ENCODE results near the gene MROH7. TPM values are rescaled to one million over a fixed set of nuclear protein-coding genes. Genes with fewer than 3 reads are reported as not detected.

Gene MROH7
- total RNA-seq, 5 donors from 2014 or later (not counting 1 experiment from before 2014, with no cell fraction given), result 0.15 to 0.63 (median 0.25) TPM

DNA sequence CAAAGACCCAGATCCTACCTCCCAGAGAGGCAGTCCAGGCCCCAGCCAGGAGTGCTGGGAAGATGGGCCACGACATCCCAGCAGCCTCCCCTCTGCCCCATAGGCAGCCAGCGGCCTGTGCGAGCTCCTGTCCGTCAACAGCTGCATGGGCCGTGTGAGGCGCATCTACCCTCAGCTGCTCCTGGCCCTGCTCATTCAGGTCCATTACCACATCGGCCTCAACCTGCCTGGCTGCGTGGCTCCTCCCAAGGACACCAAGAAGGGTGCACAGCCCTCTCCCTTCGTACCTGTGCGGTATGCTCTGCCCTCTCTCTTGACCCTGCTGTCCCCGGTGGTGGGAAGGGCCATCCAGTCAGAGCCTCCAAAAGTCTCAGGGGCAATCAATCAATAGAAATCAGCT is 44.6 kb downstream of the MROH7 start:
- Mint-ChIP-seq H3K4me3 (no peak overlapping the region), H3K36me3 (no peaks in the 10 kb centered on the region), H3K27me3 (peaks cover 0 to 7% of the 10 kb centered on the region in 2 donors), H3K27ac (no peak overlapping the region), H3K4me1 (no peaks in the 10 kb centered on the region), H3K9me3 (no peaks in the 10 kb centered on the region)
- ATAC-seq (replicated peaks in 1 of 4), result no peak
- Histone ChIP-seq H3K9me3 (no peaks in the 10 kb centered on the region), H3K27ac (ENCODE audit: low read length) (no peak overlapping the region), H3K27me3 (replicated peaks in 1 of 2; ENCODE audit: control insufficient read depth in 2 of 2, extremely low read depth in 1 of 2, insufficient read depth in 2 of 2, low read length in 1 of 2) (peaks cover 0 to 6% of the 10 kb centered on the region in 2 experiments), H3K4me3 (ENCODE audit: control insufficient read depth in 1 of 2, extremely low read depth in 1 of 2, low read length in 1 of 2) (no peak overlapping the region), H3K4me1 (ENCODE audit: control insufficient read depth in 1 of 2, extremely low read depth in 1 of 2, insufficient read depth in 2 of 2, low read length in 2 of 2) (no peaks in the 10 kb centered on the region), H3K36me3 (ENCODE audit: control insufficient read depth in 2 of 2, extremely low read depth in 1 of 2, insufficient read depth in 1 of 2, low read length in 1 of 2) (no peaks in the 10 kb centered on the region)
- ChIA-PET CTCF (interaction anchor here in 1 of 2 donors (0.6 kb wide), 1 partner anchor 70 kb away, joined by 4 read pairs; no protein-coding TSS in a partner anchor), POLR2A (no interaction called here)
- 93% methylated on average over 8 of the region's 11 CpGs for WGBS (ENCODE audit: insufficient coverage)
- DNase-seq, result no peak

DNA sequence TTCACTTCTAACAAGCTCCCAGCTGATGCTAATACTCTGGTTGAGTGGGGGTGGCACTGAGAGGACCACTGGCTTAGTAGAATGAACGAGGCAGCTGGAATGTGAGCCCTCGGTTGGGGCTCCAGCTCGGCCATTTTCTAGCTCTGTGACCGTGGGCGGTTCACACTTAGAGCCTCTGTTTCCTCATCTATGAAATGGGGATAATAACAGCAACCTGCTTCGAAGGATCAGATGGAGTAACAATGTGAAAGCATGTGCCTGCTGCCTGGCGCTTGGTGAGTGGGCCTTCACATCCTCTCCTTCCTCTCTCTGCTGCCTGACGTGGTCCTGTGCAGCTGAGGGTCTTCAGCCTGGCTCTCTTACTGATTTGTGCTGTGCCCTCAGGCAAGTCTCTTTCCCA is 53.2 kb downstream of the MROH7 start:
- no peak overlapping the region for H3K4me3 Mint-ChIP-seq
- no peaks in the 10 kb centered on the region for H3K4me1 ChIP-seq (ENCODE audit: control insufficient read depth in 1 of 2, extremely low read depth in 1 of 2, insufficient read depth in 2 of 2, low read length in 2 of 2)
- H3K9me3 ChIP-seq, result no peaks in the 10 kb centered on the region
- H3K4me1 Mint-ChIP-seq, result no peaks in the 10 kb centered on the region
- 68% methylated on average over 7 of the region's 8 CpGs for WGBS (ENCODE audit: insufficient coverage)
- no peak overlapping the region for H3K4me3 ChIP-seq (ENCODE audit: control insufficient read depth in 1 of 2, extremely low read depth in 1 of 2, low read length in 1 of 2)
- H3K36me3 ChIP-seq (ENCODE audit: control insufficient read depth in 2 of 2, extremely low read depth in 1 of 2, insufficient read depth in 1 of 2, low read length in 1 of 2), result no peaks in the 10 kb centered on the region
- DNase-seq (no peak), ATAC-seq (replicated peaks in 1 of 4) (no peak)
- H3K27ac Mint-ChIP-seq, result no peak overlapping the region
- H3K27ac ChIP-seq (ENCODE audit: low read length), result no peak overlapping the region
- H3K27me3 Mint-ChIP-seq, result peaks cover 10 to 17% of the 10 kb centered on the region in 2 donors
- ChIA-PET CTCF (no interaction called here), POLR2A (no interaction called here)
- no peaks in the 10 kb centered on the region for H3K36me3 Mint-ChIP-seq
- H3K27me3 ChIP-seq (replicated peaks in 1 of 2; ENCODE audit: control insufficient read depth in 2 of 2, extremely low read depth in 1 of 2, insufficient read depth in 2 of 2, low read length in 1 of 2), result peaks cover 0 to 30% of the 10 kb centered on the region in 2 experiments
- H3K9me3 Mint-ChIP-seq, result no peaks in the 10 kb centered on the region

DNA sequence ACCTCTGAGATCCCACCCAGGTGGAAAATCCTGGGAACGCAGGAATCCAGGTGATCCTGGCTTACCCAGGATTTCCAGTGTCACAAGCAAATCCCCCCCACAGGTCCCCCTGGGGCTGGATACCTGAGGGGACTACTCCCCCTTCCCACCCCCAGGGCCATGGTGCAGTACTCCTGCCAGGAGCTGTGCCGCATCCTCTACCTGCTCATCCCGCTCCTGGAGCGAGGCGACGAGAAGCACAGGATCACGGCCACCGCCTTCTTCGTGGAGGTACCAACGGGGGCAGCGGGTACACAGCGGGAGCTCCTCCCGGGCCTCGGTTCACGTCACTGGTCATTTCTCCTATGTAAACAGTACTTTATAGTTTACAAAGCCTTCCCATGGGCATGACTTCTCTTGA is 53.6 kb downstream of the MROH7 start:
- ChIA-PET POLR2A (no interaction called here), CTCF (no interaction called here)
- H3K27ac Mint-ChIP-seq, result no peak overlapping the region
- H3K9me3 Mint-ChIP-seq, result no peaks in the 10 kb centered on the region
- H3K4me1 Mint-ChIP-seq, result no peaks in the 10 kb centered on the region
- 92% methylated on average over 11 of the region's 15 CpGs for WGBS (ENCODE audit: insufficient coverage)
- Histone ChIP-seq H3K36me3 (ENCODE audit: control insufficient read depth in 2 of 2, extremely low read depth in 1 of 2, insufficient read depth in 1 of 2, low read length in 1 of 2) (no peaks in the 10 kb centered on the region), H3K4me1 (ENCODE audit: control insufficient read depth in 1 of 2, extremely low read depth in 1 of 2, insufficient read depth in 2 of 2, low read length in 2 of 2) (no peaks in the 10 kb centered on the region), H3K27me3 (replicated peaks in 1 of 2; ENCODE audit: control insufficient read depth in 2 of 2, extremely low read depth in 1 of 2, insufficient read depth in 2 of 2, low read length in 1 of 2) (peaks cover 0 to 34% of the 10 kb centered on the region in 2 experiments), H3K4me3 (ENCODE audit: control insufficient read depth in 1 of 2, extremely low read depth in 1 of 2, low read length in 1 of 2) (no peak overlapping the region), H3K9me3 (no peaks in the 10 kb centered on the region), H3K27ac (ENCODE audit: low read length) (no peak overlapping the region)
- H3K27me3 Mint-ChIP-seq, result peaks cover 10 to 17% of the 10 kb centered on the region in 2 donors
- no peak overlapping the region for H3K4me3 Mint-ChIP-seq
- no peak for DNase-seq
- ATAC-seq (replicated peaks in 1 of 4), result no peak
- H3K36me3 Mint-ChIP-seq, result no peaks in the 10 kb centered on the region

- DNase-seq (no peak), ATAC-seq (replicated peaks in 1 of 4) (no peak)
- H3K9me3 Mint-ChIP-seq, result no peaks in the 10 kb centered on the region
- Histone ChIP-seq H3K4me1 (ENCODE audit: control insufficient read depth in 1 of 2, extremely low read depth in 1 of 2, insufficient read depth in 2 of 2, low read length in 2 of 2) (no peaks in the 10 kb centered on the region), H3K9me3 (no peaks in the 10 kb centered on the region), H3K4me3 (ENCODE audit: control insufficient read depth in 1 of 2, extremely low read depth in 1 of 2, low read length in 1 of 2) (no peak overlapping the region), H3K27me3 (replicated peaks in 1 of 2; ENCODE audit: control insufficient read depth in 2 of 2, extremely low read depth in 1 of 2, insufficient read depth in 2 of 2, low read length in 1 of 2) (peaks cover 0 to 37% of the 10 kb centered on the region in 2 experiments), H3K27ac (ENCODE audit: low read length) (no peak overlapping the region), H3K36me3 (ENCODE audit: control insufficient read depth in 2 of 2, extremely low read depth in 1 of 2, insufficient read depth in 1 of 2, low read length in 1 of 2) (no peaks in the 10 kb centered on the region)
- no CpG with 5 or more reads among the region's 1 CpG for WGBS (ENCODE audit: insufficient coverage)
- ChIA-PET POLR2A (no interaction called here), CTCF (no interaction called here)
- no peak overlapping the region for H3K27ac Mint-ChIP-seq
- no peaks in the 10 kb centered on the region for H3K4me1 Mint-ChIP-seq
- no peak overlapping the region for H3K4me3 Mint-ChIP-seq
- peaks cover 10 to 17% of the 10 kb centered on the region in 2 donors for H3K27me3 Mint-ChIP-seq
- no peaks in the 10 kb centered on the region for H3K36me3 Mint-ChIP-seq
Observed at GRCh38 chr1:54695764-54696163, 54.2 kb downstream of the MROH7 start.

DNA sequence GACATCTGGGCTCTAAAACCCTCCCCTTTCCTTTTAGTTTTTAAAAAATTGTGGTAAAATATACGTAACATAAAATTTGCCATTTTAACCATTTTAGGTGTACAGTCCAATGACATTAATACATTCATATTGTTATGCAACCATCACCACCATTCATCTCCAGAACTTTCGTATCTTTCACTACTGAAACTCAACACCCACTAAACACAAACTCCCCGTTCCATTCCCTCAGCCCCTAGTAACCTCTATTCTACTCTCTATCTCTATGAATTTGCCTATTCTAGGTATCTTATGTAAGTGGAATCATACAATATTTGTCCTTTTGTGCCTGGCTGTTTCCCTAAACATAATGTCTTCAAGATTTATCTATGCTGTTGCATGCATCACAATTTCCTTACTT is 54.7 kb downstream of the MROH7 start:
- WGBS (ENCODE audit: insufficient coverage), result 17% methylated on average over 1 of the region's 3 CpGs
- POLR2A ChIA-PET, result no interaction called here
- H3K4me1 Mint-ChIP-seq, result no peaks in the 10 kb centered on the region

GRCh38 chr1:54697896-54698295 is 56.3 kb downstream of the MROH7 start:
- Mint-ChIP-seq H3K4me1 (no peaks in the 10 kb centered on the region), H3K36me3 (no peaks in the 10 kb centered on the region), H3K9me3 (no peaks in the 10 kb centered on the region), H3K4me3 (no peak overlapping the region), H3K27me3 (peaks cover 10 to 16% of the 10 kb centered on the region in 2 donors), H3K27ac (no peak overlapping the region)
- H3K4me1 ChIP-seq (ENCODE audit: control insufficient read depth in 1 of 2, extremely low read depth in 1 of 2, insufficient read depth in 2 of 2, low read length in 2 of 2), result no peaks in the 10 kb centered on the region
- no peaks in the 10 kb centered on the region for H3K9me3 ChIP-seq
- no peak overlapping the region for H3K27ac ChIP-seq (ENCODE audit: low read length)
- H3K36me3 ChIP-seq (ENCODE audit: control insufficient read depth in 2 of 2, extremely low read depth in 1 of 2, insufficient read depth in 1 of 2, low read length in 1 of 2), result no peaks in the 10 kb centered on the region
- POLR2A ChIA-PET, result no interaction called here
- no peak overlapping the region for H3K4me3 ChIP-seq (ENCODE audit: control insufficient read depth in 1 of 2, extremely low read depth in 1 of 2, low read length in 1 of 2)
- peaks cover 0 to 37% of the 10 kb centered on the region in 2 experiments for H3K27me3 ChIP-seq (replicated peaks in 1 of 2; ENCODE audit: control insufficient read depth in 2 of 2, extremely low read depth in 1 of 2, insufficient read depth in 2 of 2, low read length in 1 of 2)
- 80% methylated on average over 1 of the region's 6 CpGs for WGBS (ENCODE audit: insufficient coverage)
- CTCF ChIA-PET, result no interaction called here
- no peak for ATAC-seq (replicated peaks in 1 of 4)
- no peak for DNase-seq

More for the DNA sequence above, 54.7 kb downstream of the MROH7 start:
- no peaks in the 10 kb centered on the region for H3K9me3 Mint-ChIP-seq
- Histone ChIP-seq H3K27me3 (replicated peaks in 1 of 2; ENCODE audit: control insufficient read depth in 2 of 2, extremely low read depth in 1 of 2, insufficient read depth in 2 of 2, low read length in 1 of 2) (peaks cover 0 to 42% of the 10 kb centered on the region in 2 experiments), H3K4me3 (ENCODE audit: control insufficient read depth in 1 of 2, extremely low read depth in 1 of 2, low read length in 1 of 2) (no peak overlapping the region), H3K4me1 (ENCODE audit: control insufficient read depth in 1 of 2, extremely low read depth in 1 of 2, insufficient read depth in 2 of 2, low read length in 2 of 2) (no peaks in the 10 kb centered on the region), H3K27ac (ENCODE audit: low read length) (no peak overlapping the region), H3K36me3 (ENCODE audit: control insufficient read depth in 2 of 2, extremely low read depth in 1 of 2, insufficient read depth in 1 of 2, low read length in 1 of 2) (no peaks in the 10 kb centered on the region), H3K9me3 (no peaks in the 10 kb centered on the region)
- DNase-seq (no peak), ATAC-seq (replicated peaks in 1 of 4) (no peak)
- H3K36me3 Mint-ChIP-seq, result no peaks in the 10 kb centered on the region
- H3K27me3 Mint-ChIP-seq, result peaks cover 10 to 17% of the 10 kb centered on the region in 2 donors
- no peak overlapping the region for H3K4me3 Mint-ChIP-seq
- H3K27ac Mint-ChIP-seq, result no peak overlapping the region
- CTCF ChIA-PET, result no interaction called here

DNA sequence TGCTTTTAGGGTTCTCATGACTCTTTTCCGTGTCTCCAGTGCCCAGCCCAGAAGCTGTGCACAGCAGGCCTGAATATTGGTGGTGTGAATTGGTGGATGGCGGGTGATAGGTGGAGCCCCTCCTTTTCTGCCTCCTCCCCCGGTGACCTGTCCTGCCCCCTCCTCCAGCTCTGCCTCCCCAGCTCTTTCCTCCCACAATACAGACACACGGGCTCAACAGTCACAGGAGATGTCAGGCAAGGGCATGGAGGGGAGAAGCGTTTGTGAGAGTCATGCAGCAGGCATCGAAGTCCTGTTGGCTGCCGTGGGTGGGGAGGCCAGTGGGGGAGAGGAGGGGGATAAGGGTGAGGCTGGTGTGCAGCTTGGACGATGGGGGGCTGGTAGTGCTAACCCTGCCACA is 56.8 kb downstream of the MROH7 start:
- Histone ChIP-seq H3K36me3 (ENCODE audit: control insufficient read depth in 2 of 2, extremely low read depth in 1 of 2, insufficient read depth in 1 of 2, low read length in 1 of 2) (no peaks in the 10 kb centered on the region), H3K27ac (ENCODE audit: low read length) (no peak overlapping the region), H3K9me3 (no peaks in the 10 kb centered on the region), H3K27me3 (replicated peaks in 1 of 2; ENCODE audit: control insufficient read depth in 2 of 2, extremely low read depth in 1 of 2, insufficient read depth in 2 of 2, low read length in 1 of 2) (peaks cover 0 to 37% of the 10 kb centered on the region in 2 experiments), H3K4me3 (ENCODE audit: control insufficient read depth in 1 of 2, extremely low read depth in 1 of 2, low read length in 1 of 2) (no peak overlapping the region), H3K4me1 (ENCODE audit: control insufficient read depth in 1 of 2, extremely low read depth in 1 of 2, insufficient read depth in 2 of 2, low read length in 2 of 2) (no peaks in the 10 kb centered on the region)
- Mint-ChIP-seq H3K4me1 (no peaks in the 10 kb centered on the region), H3K9me3 (no peaks in the 10 kb centered on the region), H3K36me3 (no peaks in the 10 kb centered on the region), H3K27me3 (peaks cover 10 to 16% of the 10 kb centered on the region in 2 donors), H3K4me3 (no peak overlapping the region), H3K27ac (no peak overlapping the region)
- 77% methylated on average over 4 of the region's 8 CpGs for WGBS (ENCODE audit: insufficient coverage)
- no peak for ATAC-seq (replicated peaks in 1 of 4)
- ChIA-PET POLR2A (no interaction called here), CTCF (no interaction called here)
- DNase-seq, result no peak

All from T-cell (primary cell).